ENCODE data around the gene ASB2. TPM values are rescaled to one million over a fixed set of nuclear protein-coding genes. Genes with fewer than 3 reads are reported as not detected.

ASB2 gene
- total RNA-seq, 1 donor from 2014 or later: 251 TPM

DNA sequence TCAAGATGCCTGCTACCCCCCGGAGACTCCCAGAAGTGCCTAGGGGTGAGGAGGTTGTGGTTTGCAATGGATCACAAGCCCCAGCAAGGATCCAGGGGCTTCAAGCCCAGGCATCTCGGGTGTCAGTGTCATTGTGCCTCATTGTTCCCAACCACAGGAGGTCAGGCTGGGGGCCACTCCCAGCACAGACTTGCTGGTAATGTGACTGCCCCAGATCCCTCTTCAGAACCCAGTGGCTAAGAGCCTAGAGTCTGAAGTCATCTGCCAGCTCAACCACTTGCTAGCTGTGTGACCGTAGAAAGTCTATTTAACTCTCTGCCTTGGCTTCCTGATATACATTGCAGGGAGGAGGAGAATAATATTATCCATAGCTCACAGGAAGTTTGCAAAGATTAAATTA is 7.7 kb upstream of the ASB2 start:
- no peak overlapping the region for H3K4me3 ChIP-seq
- TF ChIP-seq, protein P1, sequence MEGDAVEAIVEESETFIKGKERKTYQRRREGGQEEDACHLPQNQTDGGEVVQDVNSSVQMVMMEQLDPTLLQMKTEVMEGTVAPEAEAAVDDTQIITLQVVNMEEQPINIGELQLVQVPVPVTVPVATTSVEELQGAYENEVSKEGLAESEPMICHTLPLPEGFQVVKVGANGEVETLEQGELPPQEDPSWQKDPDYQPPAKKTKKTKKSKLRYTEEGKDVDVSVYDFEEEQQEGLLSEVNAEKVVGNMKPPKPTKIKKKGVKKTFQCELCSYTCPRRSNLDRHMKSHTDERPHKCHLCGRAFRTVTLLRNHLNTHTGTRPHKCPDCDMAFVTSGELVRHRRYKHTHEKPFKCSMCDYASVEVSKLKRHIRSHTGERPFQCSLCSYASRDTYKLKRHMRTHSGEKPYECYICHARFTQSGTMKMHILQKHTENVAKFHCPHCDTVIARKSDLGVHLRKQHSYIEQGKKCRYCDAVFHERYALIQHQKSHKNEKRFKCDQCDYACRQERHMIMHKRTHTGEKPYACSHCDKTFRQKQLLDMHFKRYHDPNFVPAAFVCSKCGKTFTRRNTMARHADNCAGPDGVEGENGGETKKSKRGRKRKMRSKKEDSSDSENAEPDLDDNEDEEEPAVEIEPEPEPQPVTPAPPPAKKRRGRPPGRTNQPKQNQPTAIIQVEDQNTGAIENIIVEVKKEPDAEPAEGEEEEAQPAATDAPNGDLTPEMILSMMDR (IDR thresholded peaks at IDR 0.05; ENCODE audit: borderline replicate concordance): no peak
- peaks cover 73% of the 10 kb centered on the region for H3K4me1 ChIP-seq
- no peaks in the 10 kb centered on the region for H3K36me3 ChIP-seq
- H3K27ac ChIP-seq (replicated peaks): peak overlapping the region; percentile 89
- no peaks in the 10 kb centered on the region for H3K9me3 ChIP-seq (replicated peaks)
- intact Hi-C loops (cut with micrococcal nuclease): no loop called here
- H3K27me3 ChIP-seq (ENCODE audit: low read depth): no peaks in the 10 kb centered on the region
- DNase-seq: no peak

DNA sequence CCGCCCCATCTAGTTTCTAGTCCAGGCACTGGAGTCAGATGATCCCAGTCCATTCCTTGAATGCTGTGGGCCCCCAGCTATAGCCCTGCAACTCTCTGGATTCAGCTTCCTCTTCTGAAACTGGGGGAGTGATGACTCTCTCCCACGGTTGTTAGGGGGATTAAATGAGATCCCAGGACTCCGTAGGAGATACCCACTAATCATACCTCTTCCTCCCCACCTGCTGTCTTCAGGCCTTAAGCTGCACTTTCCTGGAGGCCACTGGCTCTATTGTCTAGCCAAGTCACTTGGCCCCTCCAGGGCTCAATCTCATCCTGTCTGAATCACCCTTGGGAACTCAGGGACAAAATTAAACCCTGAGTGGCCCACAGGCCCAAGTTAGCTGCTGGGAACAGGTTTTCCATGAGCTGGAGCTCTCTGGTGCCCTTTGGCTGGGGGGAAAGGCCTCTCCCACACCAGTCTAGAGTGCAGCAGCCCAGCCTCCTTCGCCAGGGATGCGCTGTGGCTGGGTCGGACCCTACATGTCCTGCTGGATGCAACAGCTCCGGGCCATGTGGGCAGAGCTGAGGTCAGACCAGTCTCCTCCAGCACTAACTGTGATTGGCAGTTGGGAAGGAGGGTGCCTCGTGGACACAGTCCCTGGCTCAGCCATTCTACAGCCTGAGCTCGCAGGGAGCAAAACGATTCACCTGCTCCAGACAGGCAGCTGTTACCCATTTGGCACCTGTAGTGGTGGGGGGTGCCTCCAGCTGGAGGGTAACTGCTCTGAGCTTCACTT is 6.0 kb upstream of the ASB2 start:
- Histone ChIP-seq H3K27ac (replicated peaks) (peak overlapping the region; percentile 89), H3K36me3 (no peaks in the 10 kb centered on the region), H3K4me1 (peaks cover 81% of the 10 kb centered on the region), H3K4me3 (no peak overlapping the region), H3K27me3 (ENCODE audit: low read depth) (no peaks in the 10 kb centered on the region), H3K9me3 (replicated peaks) (no peaks in the 10 kb centered on the region)
- DNase-seq: no peak
- intact Hi-C loops (cut with micrococcal nuclease): no loop called here
- TF ChIP-seq, protein P1 (IDR thresholded peaks at IDR 0.05; ENCODE audit: borderline replicate concordance): no peak

DNA sequence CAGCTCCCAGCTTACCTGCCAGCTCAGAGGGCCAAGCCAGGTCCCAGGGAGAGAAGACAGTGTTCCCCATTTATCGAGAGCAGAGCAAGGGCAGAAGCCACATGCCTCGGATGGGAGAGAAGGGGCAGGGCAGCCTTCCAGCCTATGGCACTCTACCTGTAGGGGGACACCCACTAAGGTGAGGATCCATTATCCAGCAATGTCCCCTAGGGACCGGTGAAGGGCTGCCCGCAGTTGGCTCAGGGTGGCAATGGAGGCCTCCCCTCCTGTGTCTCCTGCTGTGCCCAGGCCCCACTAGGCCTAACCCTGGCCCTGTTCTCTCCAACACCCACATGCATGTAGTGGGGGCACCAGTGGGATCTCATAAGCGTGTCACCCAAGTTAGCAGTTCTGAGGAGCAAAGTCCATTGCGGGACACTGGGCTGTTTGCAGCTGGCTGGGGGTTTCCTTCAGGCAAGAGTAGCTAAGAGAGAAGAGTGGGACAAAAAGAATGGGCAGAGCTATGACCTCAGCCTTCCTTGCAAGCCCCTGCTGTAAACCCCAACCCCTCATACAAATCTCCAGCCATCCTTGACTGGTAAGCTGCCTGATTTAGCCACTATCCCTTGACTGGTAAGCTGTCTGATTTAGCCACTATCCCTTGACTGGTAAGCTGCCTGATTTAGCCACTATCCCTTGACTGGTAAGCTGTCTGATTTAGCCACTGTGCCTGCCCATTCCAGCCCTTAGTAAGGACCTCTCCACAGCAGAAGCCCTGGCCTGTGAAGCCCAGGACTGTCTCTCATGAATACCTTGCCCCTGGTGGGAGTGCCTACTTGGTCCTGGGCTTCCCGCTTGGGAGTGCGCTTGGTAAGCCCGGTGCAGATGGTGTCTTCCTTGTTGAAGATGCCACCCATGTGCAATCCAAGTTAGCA is 5.2 kb upstream of the ASB2 start:
- Histone ChIP-seq H3K4me3 (no peak overlapping the region), H3K27ac (replicated peaks) (peak overlapping the region; percentile 89), H3K36me3 (no peaks in the 10 kb centered on the region), H3K9me3 (replicated peaks) (no peaks in the 10 kb centered on the region), H3K27me3 (ENCODE audit: low read depth) (no peaks in the 10 kb centered on the region), H3K4me1 (peaks cover 85% of the 10 kb centered on the region)
- intact Hi-C loops (cut with micrococcal nuclease): no loop called here
- TF ChIP-seq, protein P1 (IDR thresholded peaks at IDR 0.05; ENCODE audit: borderline replicate concordance): peak; percentile 22
- DNase-seq: no peak

DNA sequence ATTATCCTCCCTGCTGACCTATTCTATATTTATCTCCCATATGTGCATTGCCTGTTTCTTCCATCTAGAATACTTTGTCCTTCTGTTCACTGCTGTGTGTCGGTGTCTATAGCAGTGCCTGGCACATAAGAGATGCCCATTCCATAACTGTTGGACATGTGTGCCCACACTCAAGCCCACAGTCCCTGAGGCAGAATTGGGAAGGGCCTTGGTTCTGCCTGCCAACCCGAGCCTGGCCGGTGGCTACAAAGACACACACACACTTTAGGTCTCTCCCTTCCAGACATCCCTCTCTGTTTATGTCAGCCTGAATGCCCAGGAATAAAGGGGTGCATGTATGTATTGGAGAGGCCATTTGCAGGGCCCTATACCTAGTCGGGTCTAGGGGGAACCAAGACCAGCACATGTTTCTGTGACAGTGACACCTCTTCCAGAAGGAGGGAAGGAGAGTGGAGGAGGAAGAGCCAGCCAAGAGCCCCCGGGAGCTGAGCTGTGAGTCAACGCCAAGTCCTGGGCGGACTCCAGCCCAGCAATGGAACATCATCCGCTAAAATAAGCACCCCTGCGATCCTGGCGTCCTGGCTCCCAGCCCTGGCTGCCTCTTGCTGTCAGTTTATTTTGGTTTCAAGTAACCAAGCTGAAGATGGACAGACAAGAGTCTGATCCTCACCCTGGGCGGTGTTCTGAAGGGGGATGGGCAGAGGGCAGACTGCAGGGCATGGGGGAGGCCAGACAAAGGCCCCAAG is 4.3 kb upstream of the ASB2 start:
- H3K27me3 ChIP-seq (ENCODE audit: low read depth): no peaks in the 10 kb centered on the region
- no peaks in the 10 kb centered on the region for H3K9me3 ChIP-seq (replicated peaks)
- DNase-seq: peak; percentile 85
- peaks cover 80% of the 10 kb centered on the region for H3K4me1 ChIP-seq
- H3K27ac ChIP-seq (replicated peaks): peak overlapping the region; percentile 89
- TF ChIP-seq, protein P1 (IDR thresholded peaks at IDR 0.05; ENCODE audit: borderline replicate concordance): no peak
- H3K36me3 ChIP-seq: no peaks in the 10 kb centered on the region
- intact Hi-C loops (cut with micrococcal nuclease): no loop called here
- no peak overlapping the region for H3K4me3 ChIP-seq

DNA sequence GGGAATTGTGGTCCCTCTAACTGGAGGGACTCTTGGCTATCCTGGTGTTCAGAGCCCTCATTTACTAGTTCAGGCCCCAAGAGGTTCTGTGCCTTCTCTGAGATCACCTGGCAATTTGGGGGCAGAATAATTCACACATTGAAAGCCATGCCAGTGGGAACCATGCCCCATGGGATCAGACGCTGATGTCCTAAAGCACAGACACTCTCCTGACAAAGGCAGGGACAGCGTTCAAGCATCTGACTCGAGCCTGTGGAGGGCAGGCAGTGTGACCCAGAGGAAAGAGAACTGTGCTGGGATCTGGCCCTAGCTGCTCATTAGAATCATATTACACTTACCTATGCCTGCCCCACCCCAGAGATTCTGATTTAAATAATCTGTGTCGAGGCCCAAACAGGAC is 2.4 kb upstream of the ASB2 start:
- H3K9me3 ChIP-seq (replicated peaks): no peaks in the 10 kb centered on the region
- no peaks in the 10 kb centered on the region for H3K27me3 ChIP-seq (ENCODE audit: low read depth)
- intact Hi-C loops (cut with micrococcal nuclease): no loop called here
- no peak for DNase-seq
- H3K36me3 ChIP-seq: no peaks in the 10 kb centered on the region
- peaks cover 68% of the 10 kb centered on the region for H3K4me1 ChIP-seq
- TF ChIP-seq, protein P1 (IDR thresholded peaks at IDR 0.05; ENCODE audit: borderline replicate concordance): no peak
- H3K4me3 ChIP-seq: no peak overlapping the region
- peak overlapping the region; percentile 89 for H3K27ac ChIP-seq (replicated peaks)

Measured in left ventricle myocardium inferior (tissue), 1 donor.